ENCODE results near the gene ETV6. TPM values are rescaled to one million over a fixed set of nuclear protein-coding genes. Genes with fewer than 3 reads are reported as not detected.
A peak's percentile ranks its signal among the peaks of the same experiment; 100 is the strongest.

Gene ETV6
- total and polyA plus RNA-seq, 3 donors from 2014 or later: 7.8 to 20.9 (median 16.3) TPM

DNA sequence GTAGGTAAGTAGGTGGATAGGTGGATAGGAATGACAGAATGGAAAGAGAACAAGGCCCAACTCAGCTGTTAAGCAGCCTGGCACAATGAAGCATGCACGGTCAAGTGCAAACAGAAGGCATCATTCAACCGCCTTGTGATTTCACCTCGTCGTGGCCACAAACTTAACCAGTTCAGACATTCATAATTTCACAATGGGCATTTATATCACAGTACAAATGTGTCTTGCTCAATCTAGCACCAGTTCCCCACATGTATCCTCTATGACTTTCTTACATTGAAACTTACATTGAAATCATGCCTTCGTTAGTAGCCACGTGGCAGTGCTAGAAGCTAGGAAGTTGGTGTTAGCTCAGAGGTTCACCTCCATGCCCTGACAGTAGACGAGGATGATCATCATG is 207.5 kb downstream of the ETV6 start:
- H3K4me1 ChIP-seq: peaks cover 14% of the 10 kb centered on the region
- H3K27ac ChIP-seq: no peak overlapping the region
- no peaks in the 10 kb centered on the region for H3K36me3 ChIP-seq (ENCODE audit: low read depth, missing control alignments)
- no peak for DNase-seq
- H3K27me3 ChIP-seq: no peaks in the 10 kb centered on the region
- H3K4me3 ChIP-seq: no peak overlapping the region
- WGBS, 2 donors: 86 to 88% methylated on average over 7 of the region's 7 CpGs
- intact Hi-C loops (cut with DNase I; ENCODE audit: low total_unique reads): no loop called here
- no peaks in the 10 kb centered on the region for H3K9me3 ChIP-seq
- no peak for TF ChIP-seq POLR2A (IDR thresholded peaks at IDR 0.05)
- TF ChIP-seq, protein P1, sequence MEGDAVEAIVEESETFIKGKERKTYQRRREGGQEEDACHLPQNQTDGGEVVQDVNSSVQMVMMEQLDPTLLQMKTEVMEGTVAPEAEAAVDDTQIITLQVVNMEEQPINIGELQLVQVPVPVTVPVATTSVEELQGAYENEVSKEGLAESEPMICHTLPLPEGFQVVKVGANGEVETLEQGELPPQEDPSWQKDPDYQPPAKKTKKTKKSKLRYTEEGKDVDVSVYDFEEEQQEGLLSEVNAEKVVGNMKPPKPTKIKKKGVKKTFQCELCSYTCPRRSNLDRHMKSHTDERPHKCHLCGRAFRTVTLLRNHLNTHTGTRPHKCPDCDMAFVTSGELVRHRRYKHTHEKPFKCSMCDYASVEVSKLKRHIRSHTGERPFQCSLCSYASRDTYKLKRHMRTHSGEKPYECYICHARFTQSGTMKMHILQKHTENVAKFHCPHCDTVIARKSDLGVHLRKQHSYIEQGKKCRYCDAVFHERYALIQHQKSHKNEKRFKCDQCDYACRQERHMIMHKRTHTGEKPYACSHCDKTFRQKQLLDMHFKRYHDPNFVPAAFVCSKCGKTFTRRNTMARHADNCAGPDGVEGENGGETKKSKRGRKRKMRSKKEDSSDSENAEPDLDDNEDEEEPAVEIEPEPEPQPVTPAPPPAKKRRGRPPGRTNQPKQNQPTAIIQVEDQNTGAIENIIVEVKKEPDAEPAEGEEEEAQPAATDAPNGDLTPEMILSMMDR (IDR thresholded peaks at IDR 0.05): no peak

DNA sequence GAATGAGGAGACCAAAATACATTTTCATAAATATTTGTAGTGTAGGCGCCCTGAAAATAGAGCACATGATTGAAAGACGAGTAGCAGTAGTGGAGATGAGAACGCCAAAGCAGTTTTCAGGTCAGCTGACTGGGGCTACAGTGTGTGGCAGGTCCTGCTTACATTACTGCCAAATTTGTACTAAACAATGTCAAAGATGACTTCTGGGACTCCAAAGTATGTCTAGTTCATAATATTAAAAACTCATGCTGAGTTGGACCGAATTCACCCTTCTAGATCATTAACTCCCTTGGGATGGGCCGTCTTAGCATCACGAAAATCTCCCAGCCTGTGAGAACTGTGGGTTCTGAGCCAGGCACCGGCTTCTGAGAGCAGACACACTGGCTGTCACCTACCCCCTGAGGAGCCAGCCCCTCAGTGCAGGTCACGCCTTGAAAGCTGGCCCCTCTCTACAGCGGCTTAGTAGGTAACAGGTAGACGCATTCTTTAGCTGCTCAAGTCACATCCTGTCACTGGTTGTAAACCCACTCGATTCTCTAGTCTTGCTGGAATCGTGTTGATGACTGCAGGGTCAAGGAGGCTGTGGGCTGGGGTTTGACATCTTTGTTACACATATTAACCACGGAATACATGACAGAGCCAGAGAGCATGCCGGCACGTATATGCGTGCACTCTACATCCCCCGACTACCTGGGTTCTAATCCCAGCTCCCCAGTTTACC is 210.4 kb downstream of the ETV6 start:
- no peak for DNase-seq
- H3K4me3 ChIP-seq: no peak overlapping the region
- H3K4me1 ChIP-seq: peaks cover 37% of the 10 kb centered on the region
- intact Hi-C loops (cut with DNase I; ENCODE audit: low total_unique reads): no loop called here
- no peaks in the 10 kb centered on the region for H3K27me3 ChIP-seq
- WGBS, 2 donors: 64 to 80% methylated on average over 17 of the region's 17 CpGs
- H3K9me3 ChIP-seq: no peaks in the 10 kb centered on the region
- H3K36me3 ChIP-seq (ENCODE audit: low read depth, missing control alignments): no peaks in the 10 kb centered on the region
- H3K27ac ChIP-seq: peak overlapping the region in 1 of 2 donors; percentile 81
- TF ChIP-seq POLR2A (IDR thresholded peaks at IDR 0.05): no peak
- TF ChIP-seq, protein P1 (IDR thresholded peaks at IDR 0.05): no peak

DNA sequence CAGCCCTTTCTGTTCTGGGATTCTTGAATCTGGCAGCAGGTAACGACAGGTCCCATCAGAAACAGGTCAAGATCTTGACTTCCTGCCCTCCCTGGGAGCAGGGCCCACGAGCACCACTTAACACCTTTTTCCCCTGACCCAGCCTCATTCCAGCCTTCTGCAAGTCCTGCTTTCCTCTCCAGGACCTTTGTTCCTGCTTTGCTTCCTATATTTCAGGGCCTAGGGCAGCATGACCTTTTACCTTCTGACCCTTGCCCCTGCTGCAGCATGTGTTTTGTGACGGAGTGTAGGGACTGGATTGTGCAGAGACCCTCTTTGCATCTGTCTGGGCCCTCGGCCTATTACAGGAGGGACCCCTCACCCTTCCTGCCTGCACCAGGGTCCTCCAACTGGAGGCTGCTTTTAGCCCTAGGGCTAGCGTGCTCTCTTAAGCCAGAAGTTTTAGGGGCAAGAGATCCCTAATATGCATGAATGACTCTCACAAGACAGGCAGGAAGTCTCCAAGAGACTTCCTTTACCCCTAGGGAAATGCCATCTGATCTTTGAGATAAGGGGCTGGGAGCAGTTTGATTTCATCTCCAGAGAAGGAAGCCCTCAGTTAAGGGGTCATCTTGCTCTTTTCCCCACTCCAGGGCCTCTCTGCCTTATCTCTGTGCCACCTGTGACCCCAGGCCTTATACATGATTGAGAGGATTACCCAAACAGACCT is 211.8 kb downstream of the ETV6 start:
- H3K27me3 ChIP-seq: no peaks in the 10 kb centered on the region
- WGBS, 2 donors: 50 to 54% methylated on average over 5 of the region's 5 CpGs
- H3K4me3 ChIP-seq: no peak overlapping the region
- H3K9me3 ChIP-seq: no peaks in the 10 kb centered on the region
- no peak for DNase-seq
- peak overlapping the region; percentile 72 to 81 for H3K27ac ChIP-seq
- peaks cover 37% of the 10 kb centered on the region for H3K4me1 ChIP-seq
- intact Hi-C loops (cut with DNase I; ENCODE audit: low total_unique reads): no loop called here
- H3K36me3 ChIP-seq (ENCODE audit: low read depth, missing control alignments): no peaks in the 10 kb centered on the region
- TF ChIP-seq POLR2A (IDR thresholded peaks at IDR 0.05): no peak
- TF ChIP-seq, protein P1 (IDR thresholded peaks at IDR 0.05): no peak

DNA sequence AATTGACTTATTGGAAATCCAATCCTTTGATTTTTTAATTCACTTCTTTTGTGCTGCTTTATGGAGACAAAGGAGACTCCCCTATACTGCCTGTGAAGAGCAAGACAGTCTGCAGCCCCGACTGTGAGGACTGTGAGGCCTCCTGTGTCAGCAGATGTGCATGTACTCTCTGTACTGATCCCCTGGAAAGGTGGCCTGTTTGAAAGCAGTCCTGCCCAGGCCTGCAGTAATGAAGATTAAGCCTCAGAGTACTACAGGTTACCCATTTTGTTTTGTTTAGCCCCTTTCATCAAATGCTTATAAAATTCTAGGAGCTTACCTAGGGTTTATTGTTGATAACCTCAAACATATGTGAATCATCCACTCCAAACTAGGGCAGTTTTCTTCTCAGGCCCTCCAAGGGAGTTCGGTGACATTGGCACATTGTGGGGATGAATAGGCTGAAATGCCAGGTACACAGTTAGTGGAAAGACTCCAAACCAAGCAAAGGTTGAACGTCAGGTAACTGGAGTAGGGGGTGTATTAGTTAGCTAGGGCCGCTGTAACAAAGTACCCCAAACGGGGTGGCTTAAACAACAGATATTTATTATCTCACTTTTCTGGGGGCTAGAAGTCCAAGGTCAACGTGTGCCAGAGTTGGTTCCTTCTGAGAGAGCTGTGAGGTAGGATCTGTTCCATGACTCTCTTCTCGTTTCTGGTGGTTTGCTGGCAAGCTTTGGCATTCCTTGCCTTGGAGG is 212.6 kb downstream of the ETV6 start:
- no peak overlapping the region for H3K4me3 ChIP-seq
- no peaks in the 10 kb centered on the region for H3K9me3 ChIP-seq
- DNase-seq: no peak
- H3K4me1 ChIP-seq: peaks cover 37% of the 10 kb centered on the region
- intact Hi-C loops (cut with DNase I; ENCODE audit: low total_unique reads): no loop called here
- TF ChIP-seq POLR2A (IDR thresholded peaks at IDR 0.05): no peak
- TF ChIP-seq, protein P1 (IDR thresholded peaks at IDR 0.05): no peak
- no peaks in the 10 kb centered on the region for H3K27me3 ChIP-seq
- H3K27ac ChIP-seq: peak overlapping the region; percentile 72 to 81
- no peaks in the 10 kb centered on the region for H3K36me3 ChIP-seq (ENCODE audit: low read depth, missing control alignments)
- 52 to 64% methylated on average over 7 of the region's 7 CpGs for WGBS, 2 donors

Measured in testis (tissue), 3 donors.